Measurements from ENCODE around the gene OR1M1.
"Not testable (repeated sequence)": the region's sequence is repeated elsewhere in the genome, so short reads cannot be mapped to it uniquely, and the experiment has no call there.

Gene OR1M1

DNA sequence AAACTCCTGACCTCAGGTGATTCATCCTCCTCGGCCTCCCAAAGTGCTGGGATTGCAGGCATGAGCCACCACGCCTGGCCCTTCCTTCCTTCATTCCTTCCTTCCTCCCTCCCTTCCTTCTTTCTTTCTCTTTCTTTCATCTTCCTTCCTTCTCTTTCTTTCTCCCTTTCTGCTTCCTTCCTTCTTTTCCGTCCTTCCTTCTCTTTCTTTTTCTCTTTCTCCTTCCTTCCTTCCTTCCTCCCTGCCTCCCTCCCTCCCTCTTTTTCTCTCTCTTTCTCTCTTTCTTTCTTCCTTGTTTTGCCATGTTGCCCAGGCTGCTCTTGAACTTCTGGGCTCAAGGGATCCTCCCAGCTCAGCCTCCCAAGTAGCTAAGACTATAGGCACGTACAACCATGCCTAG lies 40.2 kb upstream of the OR1M1 start:
- no peaks in the 10 kb centered on the region for H3K9me2 ChIP-seq (replicated peaks; ENCODE audit: control insufficient read depth, low read length)
- no peaks in the 10 kb centered on the region for H3F3A ChIP-seq (ENCODE audit: control insufficient read depth, insufficient read depth)
- no peaks in the 10 kb centered on the region for H4K20me1 ChIP-seq (ENCODE audit: control insufficient read depth, insufficient read depth, low read depth, low read length)
- H3K27ac ChIP-seq (ENCODE audit: low read depth, low read length): no peak overlapping the region
- H3K4me3 ChIP-seq (ENCODE audit: low read length): no peak overlapping the region
- TF ChIP-seq CTCF (IDR thresholded peaks at IDR 0.05; ENCODE audit: low read depth, low read length, poor library complexity, severe bottlenecking) (no peak), EZH2phosphoT487 (IDR thresholded peaks at IDR 0.05; ENCODE audit: borderline replicate concordance, low read length) (no peak)
- H3K4me1 ChIP-seq (ENCODE audit: control insufficient read depth, low read length): no peaks in the 10 kb centered on the region
- H3K9me3 ChIP-seq (ENCODE audit: control insufficient read depth, insufficient read depth, low read length): no peaks in the 10 kb centered on the region
- no peak overlapping the region for H3K4me2 ChIP-seq (ENCODE audit: low read length)
- no peaks in the 10 kb centered on the region for H3K36me3 ChIP-seq (ENCODE audit: control insufficient read depth, low read length)
- no peaks in the 10 kb centered on the region for H3K79me2 ChIP-seq (ENCODE audit: control insufficient read depth, low read length)
- no peaks in the 10 kb centered on the region for H3K27me3 ChIP-seq (ENCODE audit: control insufficient read depth, low read length)

- Histone ChIP-seq H3F3A (ENCODE audit: control insufficient read depth, insufficient read depth) (no peaks in the 10 kb centered on the region), H3K27me3 (ENCODE audit: control insufficient read depth, low read length) (no peaks in the 10 kb centered on the region), H3K27ac (ENCODE audit: low read depth, low read length) (no peak overlapping the region), H3K9me3 (ENCODE audit: control insufficient read depth, insufficient read depth, low read length) (no peaks in the 10 kb centered on the region), H3K9me2 (replicated peaks; ENCODE audit: control insufficient read depth, low read length) (no peaks in the 10 kb centered on the region), H3K4me1 (ENCODE audit: control insufficient read depth, low read length) (no peaks in the 10 kb centered on the region), H3K36me3 (ENCODE audit: control insufficient read depth, low read length) (no peaks in the 10 kb centered on the region), H4K20me1 (ENCODE audit: control insufficient read depth, insufficient read depth, low read depth, low read length) (no peaks in the 10 kb centered on the region), H3K4me3 (ENCODE audit: low read length) (no peak overlapping the region), H3K4me2 (ENCODE audit: low read length) (no peak overlapping the region), H3K79me2 (ENCODE audit: control insufficient read depth, low read length) (no peaks in the 10 kb centered on the region)
- TF ChIP-seq EZH2phosphoT487 (IDR thresholded peaks at IDR 0.05; ENCODE audit: borderline replicate concordance, low read length): no peak
- TF ChIP-seq CTCF (IDR thresholded peaks at IDR 0.05; ENCODE audit: low read depth, low read length, poor library complexity, severe bottlenecking): no peak
These were observed 34.0 kb upstream of the OR1M1 start for GRCh38 chr19:9052894-9053293.

GRCh38 chr19:9053674-9054073 lies 33.2 kb upstream of the OR1M1 start:
- H3F3A ChIP-seq (ENCODE audit: control insufficient read depth, insufficient read depth); H3K79me2 ChIP-seq (ENCODE audit: control insufficient read depth, low read length); H3K4me3 ChIP-seq (ENCODE audit: low read length); H4K20me1 ChIP-seq (ENCODE audit: control insufficient read depth, insufficient read depth, low read depth, low read length); H3K27ac ChIP-seq (ENCODE audit: low read depth, low read length); H3K9me3 ChIP-seq (ENCODE audit: control insufficient read depth, insufficient read depth, low read length); H3K27me3 ChIP-seq (ENCODE audit: control insufficient read depth, low read length); H3K4me1 ChIP-seq (ENCODE audit: control insufficient read depth, low read length); H3K36me3 ChIP-seq (ENCODE audit: control insufficient read depth, low read length); H3K4me2 ChIP-seq (ENCODE audit: low read length); H3K9me2 ChIP-seq (replicated peaks; ENCODE audit: control insufficient read depth, low read length): not testable (repeated sequence)

GRCh38 chr19:9054207-9054606 lies 32.7 kb upstream of the OR1M1 start:
- Histone ChIP-seq H3K79me2 (ENCODE audit: control insufficient read depth, low read length) (no peaks in the 10 kb centered on the region), H3K4me2 (ENCODE audit: low read length) (no peak overlapping the region), H3K36me3 (ENCODE audit: control insufficient read depth, low read length) (no peaks in the 10 kb centered on the region), H3K27me3 (ENCODE audit: control insufficient read depth, low read length) (no peaks in the 10 kb centered on the region), H3K4me3 (ENCODE audit: low read length) (no peak overlapping the region), H3K27ac (ENCODE audit: low read depth, low read length) (no peak overlapping the region), H3F3A (ENCODE audit: control insufficient read depth, insufficient read depth) (no peaks in the 10 kb centered on the region), H4K20me1 (ENCODE audit: control insufficient read depth, insufficient read depth, low read depth, low read length) (no peaks in the 10 kb centered on the region), H3K9me2 (replicated peaks; ENCODE audit: control insufficient read depth, low read length) (no peaks in the 10 kb centered on the region), H3K9me3 (ENCODE audit: control insufficient read depth, insufficient read depth, low read length) (no peaks in the 10 kb centered on the region), H3K4me1 (ENCODE audit: control insufficient read depth, low read length) (no peaks in the 10 kb centered on the region)
- no peak for TF ChIP-seq EZH2phosphoT487 (IDR thresholded peaks at IDR 0.05; ENCODE audit: borderline replicate concordance, low read length)
- no peak for TF ChIP-seq CTCF (IDR thresholded peaks at IDR 0.05; ENCODE audit: low read depth, low read length, poor library complexity, severe bottlenecking)

Data from DOHH2 (cell line).